Neural cell (in vitro differentiated cells): ENCODE results near the gene RGS13. TPM values are rescaled to one million over a fixed set of nuclear protein-coding genes. Genes with fewer than 3 reads are reported as not detected.

Experiments used
- H2AFZ ChIP-seq: fragments of 200-600, 300-800 bp; sonication (generic), shearing (Covaris generic); 2 replicates; pipeline ENCODE4 v1.6.0; 2014; ENCODE audit warnings: low read depth, mild to moderate bottlenecking, antibody characterized with exemption, low read length, moderate library complexity
- H3F3A ChIP-seq: fragments of 200-600 bp; shearing (Covaris generic); 2 replicates; pipeline ENCODE4 v1.6.1; 2016; ENCODE audit warnings: mild to moderate bottlenecking, moderate library complexity, mixed read lengths, antibody characterized with exemption, low read length; ENCODE audit not compliant: insufficient read depth, poor library complexity, severe bottlenecking
- H3K27ac ChIP-seq: fragments of 200-600, 300-800 bp; sonication (generic), shearing (Covaris generic); 2 replicates; pipeline ENCODE4 v1.5.1; 2014; ENCODE audit warnings: mild to moderate bottlenecking, low read length, moderate library complexity
- H3K27me3 ChIP-seq: fragments of 300-800, 200-600 bp; sonication (generic), shearing (Covaris generic); 2 replicates; pipeline ENCODE4 v1.6.0; 2014; ENCODE audit warnings: mild to moderate bottlenecking, low read depth, low read length, moderate library complexity; ENCODE audit not compliant: insufficient read depth
- H3K36me3 ChIP-seq: fragments of 300-800, 200-600 bp; sonication (generic), shearing (Covaris generic); 2 replicates; pipeline ENCODE4 v1.5.1; 2014; ENCODE audit warnings: mild to moderate bottlenecking, antibody characterized with exemption, low read length, moderate library complexity; ENCODE audit not compliant: insufficient read depth
- H3K4me2 ChIP-seq: fragments of 300-800, 200-600 bp; sonication (generic), shearing (Covaris generic); 2 replicates; pipeline ENCODE4 v1.6.0; 2014; ENCODE audit warnings: mild to moderate bottlenecking, low read length
- H3K4me3 ChIP-seq: fragments of 300-800, 200-600 bp; sonication (generic), shearing (Covaris generic); 2 replicates; pipeline ENCODE4 v1.5.1; 2014; ENCODE audit warnings: mild to moderate bottlenecking, low read length, moderate library complexity
- H3K79me2 ChIP-seq: fragments of 200-600 bp; shearing (Covaris generic); replicated peaks from 2 replicates; pipeline ENCODE4 v1.6.0; 2014; ENCODE audit warnings: mild to moderate bottlenecking, low read length, moderate library complexity; ENCODE audit not compliant: insufficient read depth
- H3K9ac ChIP-seq: fragments of 300-800, 200-600 bp; sonication (generic), shearing (Covaris generic); 2 replicates; pipeline ENCODE4 v1.6.1; 2016; ENCODE audit warnings: mild to moderate bottlenecking, low read length, mixed read lengths
- H3K9me2 ChIP-seq: fragments of 200-600 bp; shearing (Covaris generic); 2 replicates; pipeline ENCODE4 v1.6.1; 2016; ENCODE audit warnings: mild to moderate bottlenecking, low read length, mixed read lengths; ENCODE audit not compliant: insufficient read depth
- H3K9me3 ChIP-seq: fragments of 200-600, 300-800 bp; sonication (generic), shearing (Covaris generic); 2 replicates; pipeline ENCODE4 v1.6.1; 2016; ENCODE audit warnings: mild to moderate bottlenecking, mixed run types, low read length, moderate library complexity, mixed read lengths
- H4K20me1 ChIP-seq: fragments of 200-600 bp; shearing (Covaris generic); 2 replicates; pipeline ENCODE4 v1.6.1; 2016; ENCODE audit warnings: mild to moderate bottlenecking, mixed run types; ENCODE audit not compliant: insufficient read depth
- CTCF ChIP-seq: fragments of 450-650 bp; IDR thresholded peaks from 2 replicates; pipeline ENCODE4 v1.5.1; 2014; ENCODE audit warnings: antibody characterized with exemption, mild to moderate bottlenecking, moderate library complexity; ENCODE audit not compliant: poor library complexity, severe bottlenecking
- EP300 ChIP-seq: fragments of 450-650 bp; conservative IDR thresholded peaks from 2 replicates; pipeline ENCODE4 v1.6.1; 2014; ENCODE audit warnings: antibody characterized with exemption, mild to moderate bottlenecking, moderate library complexity; ENCODE audit not compliant: poor library complexity, severe bottlenecking
- EZH2 ChIP-seq: fragments of 200-600, 300-800 bp; shearing (Covaris generic), sonication (generic); IDR thresholded peaks from 2 replicates; pipeline ENCODE4 v1.6.1; 2014; ENCODE audit warnings: antibody characterized with exemption, low read length, borderline replicate concordance, mild to moderate bottlenecking; ENCODE audit not compliant: insufficient read depth, poor library complexity, severe bottlenecking
- MXI1 ChIP-seq: fragments of 450-650 bp; conservative IDR thresholded peaks from 2 replicates; pipeline ENCODE4 v1.6.1; 2014; ENCODE audit warnings: antibody characterized with exemption, mild to moderate bottlenecking; ENCODE audit not compliant: poor library complexity, severe bottlenecking
- POLR2AphosphoS5 ChIP-seq: IDR thresholded peaks from 2 replicates; pipeline ENCODE4 v1.6.1; 2012
- RAD21 ChIP-seq: fragments of 450-650 bp; conservative IDR thresholded peaks from 2 replicates; pipeline ENCODE4 v1.6.1; 2014; ENCODE audit warnings: antibody characterized with exemption, mild to moderate bottlenecking, moderate library complexity
- REST ChIP-seq: IDR thresholded peaks from 2 replicates; pipeline ENCODE4 v1.6.1; 2012; ENCODE audit warnings: borderline replicate concordance
- SMC3 ChIP-seq: fragments of 450-650 bp; conservative IDR thresholded peaks from 2 replicates; pipeline ENCODE4 v1.6.1; 2014; ENCODE audit warnings: antibody characterized with exemption, mild to moderate bottlenecking, moderate library complexity; ENCODE audit not compliant: poor library complexity
- TAF1 ChIP-seq: IDR thresholded peaks from 2 replicates; pipeline ENCODE4 v1.6.1; 2012; ENCODE audit warnings: low read depth
- polyA plus RNA-seq: library from polyadenylated mRNA; depleted of rRNA; stranded (reverse); fragments of >200 nt; gene quantifications from 2 replicates; pipeline ENCODE4 v1.2.3, GENCODE V29; 2014

Gene RGS13
- polyA plus RNA-seq, 1 donor from 2014 or later, result not detected

DNA sequence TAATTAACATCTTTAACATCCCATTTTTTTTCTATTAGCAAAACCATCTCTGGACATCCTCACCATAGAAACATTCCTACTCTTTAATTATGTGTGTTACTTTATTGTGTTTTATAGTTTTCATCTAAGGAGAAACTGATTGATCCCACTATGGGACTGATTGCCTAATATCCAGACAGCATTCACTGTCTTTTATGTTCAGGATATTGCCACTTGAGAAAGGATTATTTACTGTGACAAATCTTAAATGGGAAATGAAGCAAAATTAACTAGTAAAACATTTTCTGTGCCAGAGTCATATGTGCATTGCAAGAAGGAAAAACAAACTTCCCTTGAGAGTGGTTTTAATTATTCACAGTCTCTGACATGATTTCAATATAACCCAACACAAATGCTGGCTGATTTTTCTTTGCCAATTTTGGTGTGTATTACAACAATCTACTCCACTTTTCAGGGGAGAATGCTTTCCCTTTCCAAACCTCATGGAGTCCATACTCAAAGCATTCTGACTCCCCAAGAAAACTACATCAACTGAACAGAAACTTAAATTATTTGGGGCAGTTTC, 15.8 kb upstream of the RGS13 start:
- Histone ChIP-seq H3K27ac (no peak overlapping the region), H3K9ac (no peak overlapping the region), H3K27me3 (no peaks in the 10 kb centered on the region), H3K9me2 (no peaks in the 10 kb centered on the region), H3K4me3 (no peak overlapping the region), H3K79me2 (no peaks in the 10 kb centered on the region), H3K9me3 (no peaks in the 10 kb centered on the region), H3K4me2 (no peak overlapping the region), H4K20me1 (no peaks in the 10 kb centered on the region), H2AFZ (no peak overlapping the region), H3K36me3 (no peaks in the 10 kb centered on the region), H3F3A (no peaks in the 10 kb centered on the region)
- TF ChIP-seq TAF1, result no peak
- TF ChIP-seq EP300, result no peak
- no peak for TF ChIP-seq POLR2AphosphoS5
- TF ChIP-seq REST, result no peak
- no peak for TF ChIP-seq CTCF
- no peak for TF ChIP-seq MXI1
- TF ChIP-seq SMC3, result no peak
- TF ChIP-seq EZH2, result no peak
- no peak for TF ChIP-seq RAD21

- Histone ChIP-seq H3F3A (no peaks in the 10 kb centered on the region), H3K4me3 (no peak overlapping the region), H2AFZ (no peak overlapping the region), H3K27ac (no peak overlapping the region), H3K9ac (no peak overlapping the region), H3K27me3 (no peaks in the 10 kb centered on the region), H3K9me3 (no peaks in the 10 kb centered on the region), H4K20me1 (no peaks in the 10 kb centered on the region), H3K9me2 (no peaks in the 10 kb centered on the region), H3K79me2 (no peaks in the 10 kb centered on the region), H3K4me2 (no peak overlapping the region), H3K36me3 (no peaks in the 10 kb centered on the region)
- TF ChIP-seq EZH2 (no peak), TAF1 (no peak), MXI1 (no peak), RAD21 (no peak), POLR2AphosphoS5 (no peak), CTCF (no peak), REST (no peak), SMC3 (no peak)
Measured at GRCh38 chr1:192626366-192627179, 9.4 kb upstream of the RGS13 start.
